Thymus (tissue), 11 donors: ENCODE measurements around the gene MITF. TPM values are rescaled to one million over a fixed set of nuclear protein-coding genes. Genes with fewer than 3 reads are reported as not detected.

Experiments
- DNase-seq, 9 donors: peaks; one replicate each; pipeline ENCODE4 v3.0.0-alpha.2; 2013; ENCODE audit warnings: low spot score in 9 of 9, low read depth in 6 of 9, missing footprints in 1 of 9
- H3K27ac ChIP-seq, 2 donors: one replicate each; pipeline ENCODE4 v1.5.1; 2013; ENCODE audit warnings: control low read depth in 1 of 2, low read depth in 1 of 2, low read length in 1 of 2, mild to moderate bottlenecking in 1 of 2, moderate library complexity in 1 of 2
- H3K27me3 ChIP-seq, 2 donors: one replicate each; pipeline ENCODE4 v1.5.1; 2013; ENCODE audit warnings: low read length in 1 of 2; ENCODE audit not compliant: control insufficient read depth in 2 of 2, insufficient read depth in 1 of 2
- H3K36me3 ChIP-seq, 2 donors: one replicate each; pipeline ENCODE4 v1.5.1; 2013; ENCODE audit warnings: low read length in 1 of 2, mild to moderate bottlenecking in 1 of 2, moderate library complexity in 1 of 2; ENCODE audit not compliant: control insufficient read depth in 2 of 2, insufficient read depth in 2 of 2
- H3K4me1 ChIP-seq, 2 donors: one replicate each; pipeline ENCODE4 v1.5.1; 2013; ENCODE audit warnings: low read length in 2 of 2; ENCODE audit not compliant: control insufficient read depth in 2 of 2, insufficient read depth in 2 of 2
- H3K4me3 ChIP-seq, 2 donors: one replicate each; pipeline ENCODE4 v1.5.1; 2013; ENCODE audit warnings: low read length in 2 of 2, control low read depth in 1 of 2, mild to moderate bottlenecking in 1 of 2
- H3K9me3 ChIP-seq, 2 donors: one replicate each; pipeline ENCODE4 v1.5.1; 2013; ENCODE audit warnings: low read length in 1 of 2, mild to moderate bottlenecking in 1 of 2; ENCODE audit not compliant: control insufficient read depth in 2 of 2, insufficient read depth in 1 of 2
- WGBS: extraction: QIAGEN DNeasy Blood & Tissue Kit; methylation state at CpG from one replicate; pipeline ENCODE4 v1.1.7; 2013; 5-methylcytosine and 5-hydroxymethylcytosine counted together
- polyA plus RNA-seq: library from polyadenylated mRNA; stranded (reverse); fragments of 200-250 nt; gene quantifications from one replicate; pipeline ENCODE4 v1.2.3, GENCODE V29; 2013
- total RNA-seq: library from RNA; stranded (reverse); fragments of 120-200 nt; gene quantifications from one replicate; pipeline ENCODE4 v1.2.4, GENCODE V29; 2013
- donor health status: healthy.

Gene MITF
- total and polyA plus RNA-seq, 2 donors: 3.2 to 4.8 TPM

GRCh38 chr3:69811452-69812401, 72.5 kb downstream of the MITF start:
- H3K9me3 ChIP-seq: no peaks in the 10 kb centered on the region
- DNase-seq: no peak
- H3K4me3 ChIP-seq: no peak overlapping the region
- 92% methylated on average over 4 of the region's 4 CpGs for WGBS
- H3K4me1 ChIP-seq: no peaks in the 10 kb centered on the region
- no peaks in the 10 kb centered on the region for H3K27me3 ChIP-seq
- no peaks in the 10 kb centered on the region for H3K36me3 ChIP-seq
- no peak overlapping the region for H3K27ac ChIP-seq

DNA sequence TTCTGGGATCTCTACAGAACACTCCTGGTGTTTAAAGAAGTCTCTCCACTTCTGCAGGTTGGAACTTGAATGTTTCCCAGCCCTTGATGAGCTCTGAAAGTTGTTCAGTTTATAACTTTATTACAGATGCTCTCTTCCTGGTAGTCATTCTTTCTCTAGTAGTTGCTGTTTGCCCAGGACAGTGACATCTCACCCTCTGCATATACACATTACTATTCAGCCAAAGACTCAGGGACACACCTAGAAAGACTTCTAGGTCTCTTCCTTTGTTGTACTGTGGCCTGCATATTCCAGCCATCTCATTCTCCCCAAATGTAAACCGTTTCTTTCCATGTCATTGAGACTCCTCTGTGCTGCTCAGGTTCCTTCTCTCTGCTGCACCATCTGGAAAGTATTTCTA, 76.7 kb downstream of the MITF start:
- Histone ChIP-seq H3K4me3 (no peak overlapping the region), H3K27ac (peak overlapping the region in 1 of 2 donors; percentile 33), H3K9me3 (no peaks in the 10 kb centered on the region), H3K4me1 (no peaks in the 10 kb centered on the region), H3K36me3 (no peaks in the 10 kb centered on the region), H3K27me3 (no peaks in the 10 kb centered on the region)
- DNase-seq: peak in 1 of 9 donors; percentile 13
- WGBS: 79% methylated on average over 1 of the region's 1 CpG

DNA sequence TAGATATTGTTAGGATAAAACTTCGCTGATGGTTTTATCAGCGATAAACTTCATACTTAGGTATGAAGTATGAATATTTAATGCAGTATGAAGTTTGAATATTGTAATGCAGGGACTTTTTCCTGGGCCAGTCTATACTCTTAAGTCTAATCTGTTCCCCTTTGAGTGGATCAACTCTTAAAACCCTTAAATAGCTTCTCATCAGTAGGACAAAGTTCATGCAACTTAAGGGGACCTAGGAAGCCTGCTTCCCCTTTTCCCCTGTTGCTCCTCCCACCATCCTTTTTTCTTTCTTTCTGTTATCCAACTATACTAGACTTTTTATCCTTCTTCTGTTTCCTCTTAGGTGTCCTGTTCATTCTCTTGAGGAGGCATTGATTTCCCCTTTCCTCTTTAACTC, 78.7 kb downstream of the MITF start:
- H3K4me3 ChIP-seq: no peak overlapping the region
- WGBS: 98% methylated on average over 2 of the region's 2 CpGs

GRCh38 chr3:69819282-69819681, 80.0 kb downstream of the MITF start:
- H3K36me3 ChIP-seq: no peaks in the 10 kb centered on the region
- no peaks in the 10 kb centered on the region for H3K4me1 ChIP-seq
- no peaks in the 10 kb centered on the region for H3K9me3 ChIP-seq
- no peak overlapping the region for H3K4me3 ChIP-seq
- H3K27ac ChIP-seq: no peak overlapping the region
- DNase-seq: no peak
- 93% methylated on average over 3 of the region's 3 CpGs for whole genome bisulfite sequencing
- no peaks in the 10 kb centered on the region for H3K27me3 ChIP-seq

More for the DNA sequence above, 78.7 kb downstream of the MITF start:
- Histone ChIP-seq H3K36me3 (no peaks in the 10 kb centered on the region), H3K27ac (no peak overlapping the region), H3K9me3 (no peaks in the 10 kb centered on the region), H3K27me3 (no peaks in the 10 kb centered on the region), H3K4me1 (no peaks in the 10 kb centered on the region)
- no peak for DNase-seq

- Histone ChIP-seq H3K9me3 (no peaks in the 10 kb centered on the region), H3K27me3 (no peaks in the 10 kb centered on the region), H3K4me3 (no peak overlapping the region), H3K36me3 (no peaks in the 10 kb centered on the region), H3K27ac (no peak overlapping the region), H3K4me1 (no peaks in the 10 kb centered on the region)
- 97% methylated on average over 4 of the region's 4 CpGs for WGBS
- no peak for DNase-seq
Observed at GRCh38 chr3:69821133-69821532, 81.9 kb downstream of the MITF start.

- no peak for DNase-seq
- no peaks in the 10 kb centered on the region for H3K4me1 ChIP-seq
- H3K9me3 ChIP-seq: no peaks in the 10 kb centered on the region
- H3K36me3 ChIP-seq: no peaks in the 10 kb centered on the region
- 93% methylated on average over 1 of the region's 1 CpG for WGBS
- H3K4me3 ChIP-seq: no peak overlapping the region
- no peaks in the 10 kb centered on the region for H3K27me3 ChIP-seq
- no peak overlapping the region for H3K27ac ChIP-seq
Observed at GRCh38 chr3:69823743-69824142, 84.5 kb downstream of the MITF start.

DNA sequence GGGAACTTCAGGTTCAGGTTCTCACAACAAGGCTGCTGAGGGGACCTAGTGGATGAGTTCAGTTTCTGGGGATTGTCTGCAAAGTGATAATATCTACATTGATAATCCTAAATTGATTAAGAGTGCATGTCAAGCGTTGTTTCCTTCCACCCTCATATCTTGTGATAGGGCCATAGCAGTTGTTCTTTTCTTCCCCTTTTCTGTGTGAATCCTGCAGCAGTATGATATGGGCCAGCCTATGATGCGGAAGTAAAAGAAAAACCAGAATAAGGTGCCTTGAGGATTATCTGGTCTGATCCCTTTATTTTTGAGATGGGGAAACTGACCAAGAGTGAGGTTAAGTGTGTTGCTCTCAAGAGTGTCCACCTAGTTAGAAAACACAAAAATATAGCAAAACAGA, 86.2 kb downstream of the MITF start:
- Histone ChIP-seq H3K4me1 (no peaks in the 10 kb centered on the region), H3K27me3 (no peaks in the 10 kb centered on the region), H3K9me3 (no peaks in the 10 kb centered on the region), H3K27ac (no peak overlapping the region), H3K4me3 (no peak overlapping the region), H3K36me3 (no peaks in the 10 kb centered on the region)
- no peak for DNase-seq
- WGBS: 95% methylated on average over 2 of the region's 2 CpGs

DNA sequence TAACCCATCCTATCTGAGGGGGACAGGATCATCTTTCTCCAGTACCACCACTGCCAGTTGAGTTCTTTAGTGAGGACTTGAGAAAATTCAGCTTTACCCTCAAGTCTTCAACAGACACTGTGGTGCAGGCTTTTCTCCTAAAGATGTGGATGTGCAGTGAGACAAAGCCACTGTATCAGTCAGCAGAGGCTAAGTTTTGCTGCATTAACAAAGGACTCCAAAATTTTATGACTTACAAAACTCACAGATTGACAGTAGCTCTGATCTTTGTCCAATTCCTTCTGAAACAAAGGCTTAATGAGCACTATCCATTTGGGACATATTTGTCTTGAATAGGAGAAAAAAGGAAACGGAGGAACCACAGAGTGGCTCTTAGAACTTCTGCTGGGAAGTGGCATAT, 87.9 kb downstream of the MITF start:
- Histone ChIP-seq H3K27me3 (no peaks in the 10 kb centered on the region), H3K4me1 (no peaks in the 10 kb centered on the region), H3K4me3 (no peak overlapping the region), H3K9me3 (no peaks in the 10 kb centered on the region), H3K27ac (no peak overlapping the region), H3K36me3 (no peaks in the 10 kb centered on the region)
- no peak for DNase-seq
- WGBS: 97% methylated on average over 1 of the region's 1 CpG

GRCh38 chr3:69828817-69829216, 89.6 kb downstream of the MITF start:
- no peaks in the 10 kb centered on the region for H3K9me3 ChIP-seq
- no peaks in the 10 kb centered on the region for H3K36me3 ChIP-seq
- 94% methylated on average over 2 of the region's 2 CpGs for WGBS
- no peak overlapping the region for H3K4me3 ChIP-seq
- no peaks in the 10 kb centered on the region for H3K27me3 ChIP-seq
- no peak for DNase-seq
- no peak overlapping the region for H3K27ac ChIP-seq
- H3K4me1 ChIP-seq: no peaks in the 10 kb centered on the region
